HG03066 (cell line): Measurements from ENCODE around the gene GMDS.

Experiments
- ATAC-seq: cut with Tn5 transposase; IDR thresholded peaks from one replicate; pipeline ENCODE4 v1.9.1; 2021; ENCODE audit warnings: low read depth; ENCODE audit not compliant: unreplicated experiment

The GMDS gene

DNA sequence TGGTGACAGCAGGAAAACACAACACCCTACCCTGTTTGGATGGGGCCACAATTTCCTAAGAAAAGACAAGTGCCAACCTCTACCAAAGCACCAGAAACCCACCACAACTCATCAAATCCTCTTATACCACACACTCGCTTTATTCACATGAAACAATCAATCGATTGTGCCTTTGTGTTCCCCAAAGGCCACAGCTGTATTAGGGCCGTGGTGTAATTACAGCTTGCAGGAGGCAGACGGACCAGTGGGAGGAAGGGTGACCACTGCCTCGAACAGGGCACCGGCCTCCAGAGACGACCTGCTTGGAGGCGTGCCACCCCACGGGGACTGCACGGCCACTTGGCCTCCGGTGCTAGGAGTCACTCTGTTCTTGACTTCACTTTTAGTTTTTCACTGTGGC lies 371.6 kb downstream of the GMDS start:
- ATAC-seq, result no peak

GRCh38 chr6:1872649-1873131 lies 372.7 kb downstream of the GMDS start:
- ATAC-seq, result no peak

DNA sequence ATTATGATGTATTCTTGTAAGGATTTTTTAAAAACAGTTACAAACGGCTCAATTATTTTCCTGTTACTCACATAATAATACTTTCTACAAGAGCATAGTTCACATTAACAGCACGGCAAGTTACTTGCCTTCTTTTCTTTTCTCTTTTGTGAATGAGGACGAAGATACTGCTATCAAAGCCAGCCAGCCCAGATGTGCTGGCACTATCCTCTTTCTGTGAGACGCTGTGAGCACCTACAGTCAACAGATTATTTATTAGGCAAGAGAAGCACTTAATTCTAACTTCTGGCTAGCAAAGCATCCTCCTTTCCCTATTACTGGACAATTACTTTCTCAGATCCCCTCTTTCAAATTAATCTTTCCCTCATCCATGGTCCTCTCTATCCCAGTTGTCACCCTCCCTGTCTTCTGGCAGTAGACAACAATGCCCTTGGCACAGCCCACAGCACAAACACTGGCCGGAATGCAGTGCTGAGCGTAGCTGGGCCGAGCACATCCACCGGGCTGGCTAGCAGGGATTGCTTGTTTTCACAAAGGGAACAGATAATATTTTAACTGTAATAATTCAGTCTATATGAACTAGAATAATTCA lies 373.6 kb downstream of the GMDS start:
- ATAC-seq, result no peak

DNA sequence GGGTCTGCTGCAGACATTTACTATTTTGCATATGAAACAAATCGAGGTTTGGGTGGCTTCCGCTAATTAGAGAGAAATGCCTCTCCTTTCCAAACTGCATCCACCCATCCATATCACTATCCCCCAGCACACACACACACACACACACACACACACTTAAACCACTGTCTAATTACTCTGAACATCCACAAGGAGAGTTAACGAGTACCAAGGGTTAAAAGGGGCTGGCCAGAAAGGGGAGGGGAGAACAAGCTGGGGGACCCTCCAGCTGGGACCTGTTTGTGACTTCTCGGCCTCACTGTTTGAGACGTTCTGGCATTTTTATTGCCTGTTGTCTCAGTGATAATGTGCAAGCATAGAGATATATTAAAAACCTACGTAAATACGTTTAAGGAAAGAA lies 374.5 kb downstream of the GMDS start:
- no peak for ATAC-seq

GRCh38 chr6:1870251-1870650 lies 375.2 kb downstream of the GMDS start:
- ATAC-seq, result no peak

- no peak for ATAC-seq
These were observed 375.6 kb downstream of the GMDS start for GRCh38 chr6:1869769-1870168.

- ATAC-seq, result no peak
These were observed 376.1 kb downstream of the GMDS start for GRCh38 chr6:1869308-1869707.

- ATAC-seq, result peak; percentile 92
These were observed 376.7 kb downstream of the GMDS start for GRCh38 chr6:1868561-1869261.

DNA sequence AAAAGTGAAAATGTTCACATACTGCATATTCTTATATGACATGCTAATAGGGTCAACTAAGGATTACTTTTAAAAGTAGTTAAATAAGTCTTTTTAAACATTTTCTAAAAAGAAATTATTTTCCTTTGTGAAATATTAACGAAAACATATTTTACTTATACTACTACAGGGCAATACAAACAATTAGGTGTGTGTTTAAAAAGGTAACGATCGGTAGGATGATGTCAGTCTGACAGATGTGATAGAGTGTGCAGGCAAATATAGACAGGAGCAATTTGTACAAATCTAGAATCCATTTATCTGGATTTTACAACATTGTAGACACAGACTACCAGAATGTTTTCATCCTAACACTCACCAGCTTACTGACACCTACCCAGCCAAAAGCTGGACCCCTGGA lies 378.2 kb downstream of the GMDS start:
- ATAC-seq, result no peak

GRCh38 chr6:1865585-1865984 lies 379.8 kb downstream of the GMDS start:
- ATAC-seq, result no peak

- ATAC-seq, result no peak
These were observed 380.9 kb downstream of the GMDS start for GRCh38 chr6:1864496-1864895.

DNA sequence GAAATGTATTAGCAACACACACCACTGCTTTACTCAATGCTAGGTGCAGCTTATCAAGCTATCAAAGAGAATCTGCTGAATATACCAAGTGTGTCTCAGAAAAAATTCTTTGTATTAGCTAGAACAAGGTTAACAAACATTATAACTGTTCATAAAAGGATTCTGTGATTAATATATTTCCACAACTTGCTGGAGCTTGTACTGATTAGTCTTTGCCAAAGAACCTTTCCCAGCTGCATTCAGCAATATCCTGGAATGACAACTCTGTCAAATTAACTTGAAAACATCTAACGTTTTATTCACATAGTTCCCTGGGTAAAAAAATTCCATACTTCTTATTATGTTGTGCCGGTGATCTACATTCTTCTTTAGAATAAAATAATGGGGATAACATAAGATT lies 383.0 kb downstream of the GMDS start:
- ATAC-seq, result no peak

- ATAC-seq, result no peak
These were observed 384.6 kb downstream of the GMDS start for GRCh38 chr6:1860756-1861348.

DNA sequence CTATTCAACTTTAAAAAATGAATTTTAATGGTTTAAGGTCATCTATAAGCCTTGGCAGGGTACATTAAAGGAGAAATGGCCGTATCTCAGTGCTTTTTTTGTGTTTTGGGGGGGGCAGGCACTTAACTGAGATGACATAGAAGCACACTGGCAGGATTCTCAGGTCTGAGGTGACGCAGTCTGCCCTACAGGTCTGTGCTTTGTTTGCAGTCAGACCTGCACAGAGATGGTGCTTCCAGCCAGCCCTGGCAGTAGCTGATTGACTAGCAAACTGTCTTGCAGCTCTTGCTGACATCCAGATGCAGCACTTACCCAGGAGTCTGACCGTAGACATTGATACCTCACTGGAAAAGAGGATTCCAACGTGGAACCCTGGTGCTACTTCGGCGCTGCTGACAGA lies 386.5 kb downstream of the GMDS start:
- no peak for ATAC-seq

DNA sequence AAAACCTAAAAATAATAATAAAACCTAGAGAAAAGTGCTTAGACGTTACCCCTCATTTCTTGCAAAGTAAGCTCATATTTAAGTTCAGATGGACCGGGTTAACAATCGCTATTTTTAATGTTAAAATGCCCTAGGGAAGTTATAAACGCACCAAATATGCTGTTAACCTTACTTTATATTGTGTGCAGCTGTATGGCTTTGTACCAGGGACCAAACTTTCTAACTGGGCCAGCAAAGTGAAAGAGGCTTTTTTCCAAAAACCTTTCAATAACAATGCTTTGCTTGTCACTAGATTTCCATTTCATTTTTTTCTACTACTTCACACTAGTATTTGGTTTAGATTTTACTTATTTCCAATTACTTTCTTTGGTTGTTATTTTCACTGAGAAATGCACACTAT lies 387.2 kb downstream of the GMDS start:
- ATAC-seq, result no peak

GRCh38 chr6:1856381-1856780 lies 389.0 kb downstream of the GMDS start:
- ATAC-seq, result peak; percentile 92

DNA sequence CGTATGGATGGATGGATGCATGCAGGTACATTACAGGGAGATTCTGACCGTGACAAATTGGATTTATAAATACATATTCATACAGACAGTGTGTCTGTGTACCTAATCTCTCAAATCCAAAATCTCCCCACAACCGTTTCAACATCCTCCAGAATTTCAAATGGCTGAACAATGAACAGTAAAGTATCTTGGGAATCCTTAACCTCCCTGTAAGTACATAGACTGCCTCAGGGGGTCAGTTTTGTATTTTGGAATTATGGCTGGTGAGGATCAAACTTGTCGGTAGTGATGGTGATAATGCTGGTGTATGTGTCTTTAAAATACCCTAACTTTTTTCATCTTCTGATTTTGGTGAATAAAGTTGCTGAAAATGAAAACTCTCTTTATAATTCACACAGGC lies 389.5 kb downstream of the GMDS start:
- no peak for ATAC-seq

DNA sequence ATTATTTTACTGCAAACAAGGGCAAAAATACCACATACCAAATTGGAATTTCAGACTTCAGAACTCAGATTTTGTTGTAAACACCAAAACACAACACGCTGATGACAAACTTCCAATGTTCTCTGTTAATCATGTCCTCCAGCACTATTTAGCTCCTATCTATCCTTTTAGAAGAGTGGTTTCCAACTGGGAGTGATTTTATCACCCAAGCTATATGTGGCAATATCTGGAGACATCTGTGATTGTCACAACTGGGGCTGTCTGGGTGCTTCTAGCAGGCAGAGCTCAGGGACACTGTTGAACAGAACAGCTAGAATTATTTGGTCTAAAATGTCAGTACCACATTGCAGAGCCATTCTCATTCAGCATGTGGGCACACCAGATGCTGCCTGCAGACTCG lies 391.1 kb downstream of the GMDS start:
- no peak for ATAC-seq

GRCh38 chr6:1853761-1854160 lies 391.6 kb downstream of the GMDS start:
- no peak for ATAC-seq

DNA sequence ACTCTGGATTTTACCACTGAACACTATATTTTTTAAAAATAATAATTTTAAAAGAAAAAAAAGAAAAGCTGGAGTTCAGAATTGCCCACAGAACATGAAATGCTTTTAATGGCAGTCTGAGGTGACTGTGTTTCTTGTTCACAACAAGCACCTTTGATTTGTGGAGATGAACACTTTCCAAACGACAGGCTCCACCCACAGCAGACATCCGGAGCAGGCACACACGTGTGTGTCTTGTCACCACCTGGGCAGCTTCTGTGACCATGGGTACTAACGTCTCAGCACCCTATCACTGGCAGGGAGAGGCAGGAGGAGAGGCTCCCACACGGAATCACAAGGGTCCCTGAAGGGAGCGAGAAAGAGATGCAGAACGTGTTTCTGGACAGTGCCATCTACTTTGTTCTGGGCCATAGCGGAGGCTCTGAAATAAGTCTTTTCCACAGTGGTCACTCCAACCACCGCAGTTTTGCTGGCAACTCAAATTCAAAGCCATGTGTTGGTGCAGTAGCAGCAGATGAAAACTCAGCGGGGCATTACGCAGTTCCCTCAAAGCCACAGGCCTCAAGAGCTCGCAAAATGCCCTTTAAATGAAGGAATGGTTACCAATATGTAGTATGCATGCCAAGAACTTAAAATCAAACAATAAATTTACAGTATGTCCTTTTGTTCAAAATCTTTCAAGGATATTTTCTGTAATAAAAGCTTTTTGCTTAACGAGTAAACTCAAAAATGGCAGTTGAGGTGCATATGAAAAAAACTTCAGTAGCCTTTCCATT lies 393.5 kb downstream of the GMDS start:
- no peak for ATAC-seq

- ATAC-seq, result no peak
These were observed 394.6 kb downstream of the GMDS start for GRCh38 chr6:1850840-1851157.
